GM20431 (cell line): Measurements from ENCODE around the gene ATF6.

Experiments used
- in situ Hi-C: fragments of 300-500 bp; cut with MseI, MboI; formaldehyde crosslinking; loops from one replicate; pipeline ENCODE4 v1.15.0; 2020; ENCODE audit warnings: low sequenced_read_pairs; ENCODE audit not compliant: unreplicated experiment

Gene ATF6

DNA sequence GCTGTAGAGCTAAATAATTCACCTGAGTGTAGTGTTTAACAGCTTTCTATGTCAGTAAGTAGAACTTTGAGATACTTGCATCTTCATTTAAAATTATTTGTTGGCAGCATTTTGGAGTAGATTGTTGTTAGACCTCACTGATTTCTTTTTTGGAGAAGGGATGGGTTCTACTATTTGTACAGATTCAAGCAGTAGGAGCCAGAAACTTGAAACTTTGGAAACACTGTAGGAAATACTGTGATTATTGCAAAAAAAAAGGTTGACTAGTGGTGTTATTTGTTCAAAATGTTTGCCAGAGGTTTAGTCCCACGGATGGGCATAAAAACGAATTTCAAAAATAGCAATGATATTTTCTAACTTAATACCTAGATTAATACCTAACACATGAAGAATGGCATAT is 102.7 kb downstream of the ATF6 start:
- in situ Hi-C loops = no loop called here

DNA sequence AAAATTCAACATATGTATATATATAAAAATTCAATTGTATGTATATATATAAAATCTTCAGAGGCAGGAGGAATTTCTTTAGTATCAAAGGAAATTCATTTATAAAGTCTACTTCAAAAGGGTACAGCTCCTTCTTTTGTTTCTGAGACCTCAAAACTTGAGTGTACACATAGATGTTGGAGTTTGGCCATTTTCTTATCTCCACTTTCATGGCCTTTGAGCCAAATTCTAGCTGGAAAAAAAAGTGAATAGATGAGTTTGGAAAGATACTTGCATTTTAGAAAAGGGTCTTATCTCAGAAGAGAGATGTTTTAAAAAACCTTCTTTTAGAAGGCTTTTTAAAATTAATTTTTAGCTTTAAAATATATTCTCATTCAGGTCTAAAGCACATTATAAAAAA is 103.2 kb downstream of the ATF6 start:
- in situ Hi-C loops = no loop called here

DNA sequence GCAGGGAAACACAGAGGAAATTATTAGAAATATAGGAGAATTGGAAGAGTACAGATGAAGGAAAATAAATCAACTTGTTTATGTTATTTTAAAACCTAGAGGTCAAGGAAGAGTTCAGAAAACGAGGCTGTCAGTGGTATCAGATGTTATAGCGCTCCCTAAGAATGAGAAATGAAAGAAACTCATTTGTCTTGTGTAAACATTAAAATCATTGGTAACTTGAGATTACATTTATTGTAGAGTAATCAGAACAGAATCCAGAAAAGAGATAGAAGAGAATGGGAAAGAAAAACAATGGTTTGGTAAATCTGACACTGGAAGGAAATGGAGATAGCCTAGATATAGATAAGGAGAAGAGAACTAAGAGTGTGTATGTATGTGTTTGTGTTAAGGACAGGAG is 106.4 kb downstream of the ATF6 start:
- in situ Hi-C loops = no loop called here

DNA sequence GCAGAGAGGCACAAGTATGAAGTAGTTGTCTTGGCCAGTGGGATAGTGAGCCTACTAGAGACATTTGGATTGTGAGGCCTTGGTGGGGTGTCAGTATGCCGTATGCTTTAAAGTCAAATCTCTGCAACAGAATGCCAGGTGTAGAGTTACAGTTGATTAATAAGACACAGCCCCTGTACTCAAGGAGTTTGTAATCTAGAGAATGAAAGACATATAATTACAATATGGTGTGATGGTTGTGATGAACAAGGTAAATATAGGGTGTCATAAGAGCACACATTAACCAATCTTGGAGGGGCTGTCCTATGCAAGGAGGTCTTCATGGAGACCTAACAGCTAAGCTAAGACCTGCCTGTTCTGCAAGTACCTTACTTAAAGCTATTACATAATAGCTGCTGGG is 113.1 kb downstream of the ATF6 start:
- in situ Hi-C loops = no loop called here

DNA sequence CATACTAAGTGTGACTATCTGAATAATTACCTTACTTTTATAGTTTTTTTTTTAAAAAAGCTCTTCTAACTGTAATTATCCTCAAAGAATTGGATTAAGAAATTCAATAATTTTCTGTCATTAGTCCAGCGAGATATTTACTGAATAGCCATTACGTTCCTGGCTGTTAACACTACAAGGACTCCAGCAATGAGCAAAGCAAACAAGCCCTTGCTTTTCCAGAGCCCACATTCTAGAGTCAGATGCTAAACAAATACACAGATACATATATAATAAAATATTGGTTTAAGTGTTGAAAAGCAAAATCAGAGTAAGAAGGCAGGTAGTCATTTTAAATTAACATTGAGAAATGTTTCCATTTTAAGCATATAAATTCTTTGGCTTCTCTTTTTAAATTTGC is 118.4 kb downstream of the ATF6 start:
- in situ Hi-C loops = no loop called here

DNA sequence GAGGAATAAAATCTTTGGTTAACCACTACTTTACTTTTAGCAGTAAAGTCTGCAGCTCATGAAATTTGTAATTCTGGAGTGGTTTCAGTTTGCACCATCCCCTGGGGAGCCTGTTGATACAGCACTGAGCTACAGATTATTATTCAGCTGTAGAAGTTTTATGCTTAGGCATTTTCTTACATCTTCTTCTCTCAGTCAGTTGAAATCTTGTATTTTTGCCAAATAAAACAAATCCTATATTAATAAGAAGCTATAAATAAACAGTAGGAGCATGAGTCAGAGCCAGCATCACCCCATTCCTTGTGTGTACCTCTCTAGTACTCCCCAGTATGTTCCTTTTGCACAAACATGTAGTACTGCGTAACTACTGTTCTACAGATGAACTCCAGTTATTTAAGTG is 118.9 kb downstream of the ATF6 start:
- in situ Hi-C loops = no loop called here

DNA sequence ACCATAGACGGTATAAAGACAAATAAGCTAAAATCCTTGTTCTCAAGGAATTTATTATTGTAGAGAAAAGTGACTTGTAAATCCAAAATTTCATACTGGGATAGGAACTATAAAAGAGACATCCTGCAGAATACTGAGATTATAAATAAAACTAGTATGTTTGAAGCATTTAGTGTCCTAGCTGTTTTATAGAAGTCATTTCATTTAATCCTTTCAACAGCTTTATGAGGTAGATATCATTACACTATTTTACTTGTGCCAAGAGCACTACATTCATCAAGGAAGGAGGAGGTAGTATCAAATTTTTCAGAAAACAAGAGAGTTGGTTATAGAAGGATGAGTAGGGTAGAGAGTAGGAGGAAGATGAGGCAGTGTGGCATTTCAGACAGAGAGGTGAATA is 119.6 kb downstream of the ATF6 start:
- in situ Hi-C loops = no loop called here

DNA sequence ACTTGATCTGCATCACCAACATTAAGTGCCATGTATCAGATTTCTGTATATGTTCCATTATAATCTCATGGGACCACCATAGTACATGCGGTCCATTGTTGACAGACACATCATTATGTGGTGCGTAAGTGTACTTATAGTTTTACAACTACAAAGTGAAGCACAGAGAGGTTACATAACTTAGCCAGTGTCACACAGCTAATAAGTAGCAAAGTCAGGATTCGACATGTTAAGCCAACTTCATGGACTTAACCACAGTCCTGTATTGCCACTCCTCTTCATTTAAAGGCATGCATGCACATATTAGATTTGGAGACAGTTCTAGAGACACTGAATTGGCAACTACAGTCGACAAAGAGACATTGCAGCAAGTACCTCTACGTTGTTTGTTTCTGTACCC is 120.5 kb downstream of the ATF6 start:
- in situ Hi-C loops = no loop called here

DNA sequence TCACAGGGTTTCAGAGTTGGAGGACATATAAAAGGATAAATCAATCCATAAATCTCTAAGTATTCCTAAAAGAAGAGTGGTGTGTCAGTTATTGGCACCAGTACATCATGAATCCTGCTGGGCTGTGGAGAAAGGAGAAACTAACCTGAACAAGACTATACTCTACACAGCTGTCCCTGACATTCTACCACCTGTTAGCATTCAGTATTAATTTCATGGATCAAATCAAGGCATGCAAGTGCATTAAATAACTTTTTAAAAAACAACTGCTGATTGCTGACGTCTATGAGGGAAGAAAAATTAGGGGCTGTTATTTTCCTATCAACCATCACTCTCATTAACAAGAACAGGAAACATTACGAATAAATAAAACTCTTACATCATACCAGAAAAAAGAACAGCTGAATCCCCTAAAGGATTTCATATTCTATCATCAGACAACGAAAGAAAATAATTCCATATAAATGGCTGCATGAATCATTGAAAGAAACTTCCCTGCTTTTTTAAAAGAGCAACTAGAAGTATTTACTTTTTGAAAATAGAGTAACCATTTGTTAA is 121.7 kb downstream of the ATF6 start:
- in situ Hi-C loops = no loop called here

DNA sequence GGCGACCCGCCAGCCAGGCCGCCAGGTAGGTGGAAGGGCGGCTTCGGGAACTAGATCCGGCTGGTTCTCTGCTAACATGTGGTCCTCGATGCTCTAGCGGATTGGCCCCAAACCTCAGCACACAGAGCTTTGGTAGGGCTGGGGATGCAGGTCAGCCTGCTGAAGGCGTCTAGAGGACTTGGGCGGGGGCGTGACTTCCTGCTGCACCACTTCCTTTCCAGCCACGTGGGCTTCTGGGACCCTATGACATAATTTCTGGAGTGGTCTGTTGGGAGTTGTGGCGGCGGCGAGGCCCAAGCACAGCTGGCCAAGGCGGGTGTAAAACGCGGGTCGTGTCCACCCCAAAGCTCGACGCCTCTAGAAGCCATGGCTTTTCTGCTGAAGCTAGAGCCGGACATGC is 124.5 kb downstream of the ATF6 start:
- in situ Hi-C loops = no loop called here

DNA sequence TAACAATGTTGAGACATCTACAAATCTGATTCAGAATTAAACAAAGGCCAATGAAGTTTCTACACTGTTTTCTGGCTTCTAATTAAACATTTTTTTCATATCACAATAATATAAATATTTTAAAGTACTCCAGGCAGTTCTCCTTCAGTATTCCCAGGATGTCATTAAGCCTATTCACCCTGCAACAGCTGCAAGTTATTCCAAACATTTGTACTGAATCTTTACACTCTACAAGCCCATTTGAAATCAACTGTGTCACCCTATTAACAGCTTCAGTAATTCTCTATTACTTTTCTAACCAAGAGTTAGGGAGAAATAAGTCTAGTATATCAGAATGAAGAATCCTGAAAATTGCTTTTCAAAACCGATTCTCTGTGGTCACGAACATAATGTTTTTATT is 133.0 kb downstream of the ATF6 start:
- in situ Hi-C loops = no loop called here

DNA sequence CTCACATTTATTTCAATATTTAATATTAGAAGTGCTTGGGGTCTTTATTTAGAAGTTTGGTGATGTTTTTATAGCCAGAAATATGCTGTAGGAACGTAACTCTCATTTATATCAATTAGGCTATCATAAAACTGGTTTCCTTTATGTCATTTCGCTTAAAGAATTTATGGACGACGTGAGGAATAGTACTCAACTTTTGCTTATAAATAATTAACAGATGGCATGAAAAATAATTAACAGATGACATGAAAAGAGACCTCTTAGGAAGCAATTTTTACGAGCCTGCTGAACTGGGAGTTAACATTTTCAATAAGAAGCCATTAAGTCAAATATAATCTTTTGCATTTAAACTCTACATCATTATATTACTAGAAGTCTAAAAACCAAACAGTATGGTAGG is 134.0 kb downstream of the ATF6 start:
- in situ Hi-C loops = no loop called here

DNA sequence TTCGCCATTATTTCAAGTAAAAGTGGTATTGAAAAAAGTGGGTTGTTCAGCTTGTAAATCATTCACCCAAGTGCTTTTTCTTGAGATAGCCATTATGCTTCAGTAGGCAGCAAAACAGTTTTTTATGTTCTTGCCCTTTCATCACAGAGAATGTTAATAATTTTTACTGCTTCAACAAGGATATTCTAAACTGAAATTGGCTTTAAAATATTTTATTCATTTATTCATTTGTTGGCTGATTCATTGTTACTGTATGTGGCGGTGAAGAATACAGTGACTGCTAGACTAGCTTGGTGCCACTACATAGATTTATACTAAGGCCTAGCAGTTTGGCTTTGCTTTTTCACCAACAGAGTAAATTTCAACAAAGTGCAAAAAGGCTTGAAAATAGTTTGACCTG is 136.1 kb downstream of the ATF6 start:
- in situ Hi-C loops = no loop called here

DNA sequence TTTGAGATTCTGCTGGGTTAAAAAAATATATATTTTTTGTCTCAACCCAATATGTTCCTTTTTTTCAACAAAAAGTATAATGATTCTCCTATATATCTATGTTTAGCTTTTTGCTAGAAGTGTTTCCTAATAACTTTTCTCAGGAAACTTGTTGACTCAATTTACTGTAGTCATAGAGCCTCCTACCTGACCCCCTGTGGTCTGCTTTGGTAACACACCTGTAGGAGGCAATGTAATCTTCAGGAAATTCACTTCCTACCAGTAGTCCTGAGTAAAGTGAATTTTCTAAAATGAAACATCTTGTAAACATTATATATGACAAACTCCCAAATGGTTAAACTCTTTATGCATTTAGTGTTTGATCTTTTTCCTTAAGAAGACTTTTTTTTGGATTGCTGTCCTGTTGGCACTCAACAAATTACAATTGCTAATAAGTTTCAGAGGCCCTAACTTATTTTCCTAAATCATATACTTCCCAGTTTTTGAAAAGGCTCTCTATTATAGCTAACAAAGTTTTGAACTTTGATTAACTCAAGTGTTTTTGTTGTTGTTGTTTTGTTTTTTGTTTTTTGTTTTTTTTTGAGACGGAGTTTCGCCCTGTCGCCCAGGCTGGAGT is 139.3 kb downstream of the ATF6 start:
- in situ Hi-C loops = no loop called here

DNA sequence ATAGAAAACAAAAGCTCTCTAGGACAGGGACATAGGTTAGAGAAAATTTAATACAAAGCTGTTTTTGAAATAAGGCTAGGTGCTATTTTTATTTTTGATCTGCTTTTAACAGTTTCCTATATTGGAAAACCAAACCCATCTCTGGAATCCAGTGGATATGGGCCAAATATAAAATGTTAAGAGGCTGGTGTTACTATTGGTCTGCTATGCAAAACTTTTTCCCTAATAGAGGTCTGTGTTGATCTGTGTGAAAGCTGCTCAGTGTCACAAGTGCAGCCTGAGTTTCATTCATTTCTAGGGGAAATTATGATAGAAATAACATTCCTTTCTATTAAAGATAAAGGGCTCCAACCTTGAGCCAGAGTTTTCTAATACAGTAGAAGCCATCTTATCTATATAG is 141.1 kb downstream of the ATF6 start:
- in situ Hi-C loops = no loop called here

DNA sequence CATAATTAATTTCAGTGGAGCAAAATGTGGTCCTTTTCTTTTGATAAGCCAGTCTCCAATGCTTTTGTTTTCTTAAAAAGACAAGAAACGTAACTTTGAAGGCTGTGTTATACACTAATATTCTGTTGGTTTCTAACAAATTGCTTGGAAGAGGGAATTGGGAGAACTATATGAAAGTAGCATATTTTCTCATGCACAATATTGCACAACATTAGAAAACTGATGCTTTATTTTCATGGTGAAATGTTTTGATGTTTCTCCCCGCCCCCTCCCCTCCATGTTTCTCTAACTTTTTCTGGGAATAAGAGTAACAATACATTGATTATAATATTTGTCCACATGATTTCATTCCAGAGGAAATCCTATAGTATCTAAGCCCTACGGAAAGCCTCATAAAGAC is 142.1 kb downstream of the ATF6 start:
- in situ Hi-C loops = no loop called here

DNA sequence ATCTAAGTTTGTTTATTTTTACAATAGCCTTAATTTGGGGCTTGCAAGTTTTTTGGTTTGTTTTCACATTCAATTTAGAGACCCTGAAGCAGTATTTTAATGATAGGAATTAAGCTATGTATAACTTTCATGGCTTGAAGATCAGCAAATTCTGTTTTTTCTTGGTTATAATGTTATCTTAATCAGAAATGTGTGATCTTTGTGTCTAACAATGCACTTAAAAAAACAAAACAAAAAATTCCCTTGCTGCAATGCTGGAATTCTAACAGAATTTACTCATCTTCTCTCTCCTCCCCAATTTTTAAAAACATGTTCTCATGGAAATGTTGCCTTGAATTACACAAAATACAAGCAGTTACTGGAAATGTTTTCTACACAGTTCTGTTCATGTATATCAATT is 144.5 kb downstream of the ATF6 start:
- in situ Hi-C loops = no loop called here

DNA sequence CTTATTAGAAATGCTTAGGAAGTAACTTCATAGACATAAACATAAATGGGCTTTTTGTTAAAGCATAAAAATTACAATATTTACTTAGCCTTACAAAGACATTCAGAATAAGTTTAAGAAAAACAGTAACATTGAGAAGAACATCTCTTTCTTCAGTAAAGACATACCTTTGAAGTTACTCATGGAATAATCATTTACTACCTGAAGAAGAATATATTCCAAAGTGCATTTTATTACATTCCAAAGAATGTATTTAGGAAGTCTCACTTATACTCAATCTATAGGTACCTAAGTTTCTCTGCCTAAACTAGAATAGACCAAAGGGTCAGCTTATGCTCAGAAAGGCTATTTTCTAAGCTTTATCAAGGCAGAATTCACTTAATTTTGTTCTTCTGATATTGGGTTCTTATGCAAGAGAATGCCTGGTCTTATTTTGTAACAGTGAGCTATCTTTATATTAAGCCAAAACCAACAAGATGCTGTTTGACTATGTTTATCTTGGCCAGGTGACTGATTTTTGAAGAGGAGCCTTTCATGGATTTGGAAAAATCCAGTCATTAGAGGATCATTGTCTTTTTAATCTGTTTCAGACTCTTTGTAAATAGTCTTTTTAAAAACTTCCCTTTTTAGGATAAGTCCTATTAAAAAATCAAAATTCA is 147.5 kb downstream of the ATF6 start:
- in situ Hi-C loops = no loop called here

DNA sequence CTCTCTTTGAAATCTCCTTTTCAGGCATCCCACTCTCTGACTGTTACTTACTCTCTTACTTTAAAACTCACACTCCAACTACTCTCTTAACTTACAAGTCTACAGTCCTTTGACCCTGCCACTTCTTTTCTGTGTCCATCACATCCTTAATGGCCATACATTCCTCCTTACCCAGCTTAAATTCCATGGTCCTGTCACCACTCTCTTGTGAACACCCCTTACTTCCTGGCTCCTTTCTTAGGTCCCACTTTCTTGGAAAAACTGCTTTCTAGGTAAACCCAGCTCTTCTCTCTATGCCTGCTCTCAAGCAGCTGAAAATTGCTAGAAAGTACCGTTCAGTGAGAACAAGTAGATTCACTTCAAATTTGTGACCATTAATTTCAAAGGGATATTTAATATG is 148.5 kb downstream of the ATF6 start:
- in situ Hi-C loops = no loop called here

DNA sequence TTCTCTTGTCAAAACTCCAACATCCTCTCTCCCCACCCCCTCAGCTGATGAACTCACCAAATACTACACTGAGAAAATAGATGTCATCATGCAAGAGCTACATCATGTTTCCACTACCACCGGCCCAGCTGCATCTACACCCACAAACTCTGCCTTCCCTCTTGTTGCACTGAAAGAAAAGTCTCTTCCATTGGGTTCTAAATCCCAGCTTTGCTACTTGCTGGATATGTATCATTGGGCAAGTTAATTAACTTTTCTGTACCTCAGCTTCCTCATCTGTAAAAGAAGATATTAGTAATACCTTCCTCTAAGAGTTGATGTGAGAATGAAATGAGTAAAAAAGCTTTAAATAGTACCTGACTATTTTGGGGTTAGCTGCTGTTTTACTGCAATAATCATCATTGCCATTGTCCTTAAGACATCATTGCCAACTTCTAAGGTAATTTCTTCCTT is 149.0 kb downstream of the ATF6 start:
- in situ Hi-C loops = no loop called here

DNA sequence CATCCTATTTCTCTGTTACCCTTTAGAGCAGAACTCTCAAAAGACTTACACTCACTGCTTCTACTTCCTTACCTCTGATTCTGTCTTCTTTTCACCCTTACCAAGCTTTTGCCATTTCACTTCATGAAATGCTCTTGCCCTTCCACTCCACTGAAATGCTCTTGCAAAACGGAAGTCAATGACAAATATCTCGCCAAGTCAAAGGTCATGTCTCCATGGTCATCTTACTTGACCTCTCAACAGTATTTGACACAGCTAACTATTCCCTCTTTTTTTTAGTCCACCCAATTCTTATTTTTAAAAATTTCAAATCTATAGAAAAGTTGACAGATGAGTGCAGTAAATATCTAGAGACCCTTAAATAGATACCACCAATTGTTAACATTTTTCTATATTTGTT is 149.9 kb downstream of the ATF6 start:
- in situ Hi-C loops = no loop called here

DNA sequence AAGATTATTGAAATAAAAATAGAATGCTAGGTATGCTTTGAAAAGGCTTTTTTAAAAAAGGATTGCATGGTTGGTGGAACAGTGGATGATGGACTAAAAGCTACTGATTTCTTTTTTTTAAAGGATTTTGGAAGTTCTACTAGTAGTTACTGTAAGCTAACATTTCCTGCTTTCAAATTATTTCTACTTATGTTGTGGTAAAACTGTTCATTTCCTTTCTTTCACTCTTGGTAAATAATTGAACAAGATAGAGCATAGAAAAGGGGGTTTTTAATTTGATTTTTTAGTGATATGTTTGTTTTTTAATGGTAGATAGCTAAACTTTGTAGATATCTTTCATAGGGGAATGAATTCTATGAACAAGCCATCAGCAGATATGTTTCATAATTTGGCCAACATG is 153.1 kb downstream of the ATF6 start:
- in situ Hi-C loops = no loop called here
